ENCODE data around the gene SYMPK.

Gene SYMPK

GRCh38 chr19:45864629-45865082, 1.7 kb upstream of the SYMPK start:
- no peak for DNase-seq (ENCODE audit: low read depth in 2 of 2)
- no peak for TF ChIP-seq CTCF (IDR thresholded peaks at IDR 0.05; ENCODE audit: low read depth, low read length)
- no peak overlapping the region for H3K4me3 ChIP-seq (replicated peaks in 1 of 2; ENCODE audit: low read depth in 2 of 2, low read length in 2 of 2)

- peak within 1 kb of the TSS; percentile 29 to 100 for H3K4me3 ChIP-seq (replicated peaks in 1 of 2; ENCODE audit: low read depth in 2 of 2, low read length in 2 of 2)
- DNase-seq (ENCODE audit: low read depth in 2 of 2): peak; percentile 36 to 37
- TF ChIP-seq CTCF (IDR thresholded peaks at IDR 0.05; ENCODE audit: low read depth, low read length): peak; percentile 21
Observed at GRCh38 chr19:45863840-45864628, 1.1 kb upstream of the SYMPK start, which contains the start of gene FOXA3. TSS of gene FOXA3 (plus strand) at chr19:45864326. CDS start at chr19:45864457, 131 bp downstream.

- peak overlapping the region; percentile 29 to 100 for H3K4me3 ChIP-seq (replicated peaks in 1 of 2; ENCODE audit: low read depth in 2 of 2, low read length in 2 of 2)
- DNase-seq (ENCODE audit: low read depth in 2 of 2): no peak
- no peak for TF ChIP-seq CTCF (IDR thresholded peaks at IDR 0.05; ENCODE audit: low read depth, low read length)
Observed at GRCh38 chr19:45863335-45863839, 440 bp upstream of the SYMPK start.

GRCh38 chr19:45862271-45862563, 730 bp downstream of the SYMPK start:
- no peak for TF ChIP-seq CTCF (IDR thresholded peaks at IDR 0.05; ENCODE audit: low read depth, low read length)
- DNase-seq (ENCODE audit: low read depth in 2 of 2): no peak
- H3K4me3 ChIP-seq (replicated peaks in 1 of 2; ENCODE audit: low read depth in 2 of 2, low read length in 2 of 2): peak overlapping the region; percentile 95 to 100

- no peak for TF ChIP-seq CTCF (IDR thresholded peaks at IDR 0.05; ENCODE audit: low read depth, low read length)
- no peak for DNase-seq (ENCODE audit: low read depth in 2 of 2)
- H3K4me3 ChIP-seq (replicated peaks in 1 of 2; ENCODE audit: low read depth in 2 of 2, low read length in 2 of 2): no peak overlapping the region
Observed at GRCh38 chr19:45860359-45861259, 2.3 kb downstream of the SYMPK start.

- no peak for TF ChIP-seq CTCF (IDR thresholded peaks at IDR 0.05; ENCODE audit: low read depth, low read length)
- DNase-seq (ENCODE audit: low read depth in 2 of 2): no peak
- H3K4me3 ChIP-seq (replicated peaks in 1 of 2; ENCODE audit: low read depth in 2 of 2, low read length in 2 of 2): no peak overlapping the region
Observed at GRCh38 chr19:45854167-45854778, 8.7 kb downstream of the SYMPK start.

Measured in cardiac fibroblast (primary cell).